ENCODE data around the gene C1orf21. TPM values are rescaled to one million over a fixed set of nuclear protein-coding genes. Genes with fewer than 3 reads are reported as not detected.

C1orf21 gene
- total RNA-seq, 4 donors from 2014 or later, result 24.0 to 43.0 (median 40.3) TPM

DNA sequence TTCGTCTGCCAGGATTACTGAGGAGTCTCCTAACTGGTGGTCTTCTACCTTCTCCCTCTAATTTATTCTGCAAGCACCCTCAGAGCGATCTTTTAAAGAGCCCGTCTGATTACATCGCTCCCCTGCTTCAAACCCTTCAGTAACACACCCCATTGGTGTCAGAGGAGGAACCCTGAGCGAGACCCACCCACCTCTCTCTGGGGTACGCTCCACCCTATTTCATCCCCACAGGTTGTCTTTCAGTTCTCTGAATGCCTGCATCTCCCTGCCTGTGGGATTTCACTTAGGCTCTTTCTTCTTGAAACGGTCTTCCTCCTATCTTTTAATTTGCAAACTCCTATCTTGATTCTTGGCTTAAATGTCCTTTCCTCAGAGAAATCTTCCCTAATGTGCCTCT, 39.4 kb downstream of the C1orf21 start:
- TF ChIP-seq, protein P1, sequence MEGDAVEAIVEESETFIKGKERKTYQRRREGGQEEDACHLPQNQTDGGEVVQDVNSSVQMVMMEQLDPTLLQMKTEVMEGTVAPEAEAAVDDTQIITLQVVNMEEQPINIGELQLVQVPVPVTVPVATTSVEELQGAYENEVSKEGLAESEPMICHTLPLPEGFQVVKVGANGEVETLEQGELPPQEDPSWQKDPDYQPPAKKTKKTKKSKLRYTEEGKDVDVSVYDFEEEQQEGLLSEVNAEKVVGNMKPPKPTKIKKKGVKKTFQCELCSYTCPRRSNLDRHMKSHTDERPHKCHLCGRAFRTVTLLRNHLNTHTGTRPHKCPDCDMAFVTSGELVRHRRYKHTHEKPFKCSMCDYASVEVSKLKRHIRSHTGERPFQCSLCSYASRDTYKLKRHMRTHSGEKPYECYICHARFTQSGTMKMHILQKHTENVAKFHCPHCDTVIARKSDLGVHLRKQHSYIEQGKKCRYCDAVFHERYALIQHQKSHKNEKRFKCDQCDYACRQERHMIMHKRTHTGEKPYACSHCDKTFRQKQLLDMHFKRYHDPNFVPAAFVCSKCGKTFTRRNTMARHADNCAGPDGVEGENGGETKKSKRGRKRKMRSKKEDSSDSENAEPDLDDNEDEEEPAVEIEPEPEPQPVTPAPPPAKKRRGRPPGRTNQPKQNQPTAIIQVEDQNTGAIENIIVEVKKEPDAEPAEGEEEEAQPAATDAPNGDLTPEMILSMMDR (IDR thresholded peaks at IDR 0.05), result no peak
- DNase-seq (ENCODE audit: low spot score), result no peak
- no peak for ATAC-seq (ENCODE audit: low FRiP score)

DNA sequence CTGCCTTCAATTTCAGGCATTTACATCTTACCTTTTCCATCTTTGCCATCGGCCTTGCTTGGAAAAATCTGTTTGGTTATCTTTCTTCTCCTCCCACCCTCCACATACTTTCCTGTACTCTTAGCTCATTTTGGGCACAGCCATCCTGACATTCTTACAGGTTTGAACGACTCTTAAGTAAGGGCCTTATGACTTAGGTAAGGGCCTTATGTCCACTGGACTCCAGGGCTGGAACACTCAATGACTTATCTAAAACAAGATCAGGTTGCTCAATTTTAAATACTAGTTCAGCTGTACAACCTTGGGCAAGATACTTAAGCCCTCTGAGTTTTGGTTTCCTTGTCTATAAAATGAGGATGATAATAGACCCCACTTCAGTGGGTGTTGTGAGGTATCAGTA, 40.9 kb downstream of the C1orf21 start:
- TF ChIP-seq, protein P1 (IDR thresholded peaks at IDR 0.05), result no peak
- DNase-seq (ENCODE audit: low spot score), result no peak
- ATAC-seq (ENCODE audit: low FRiP score), result no peak

DNA sequence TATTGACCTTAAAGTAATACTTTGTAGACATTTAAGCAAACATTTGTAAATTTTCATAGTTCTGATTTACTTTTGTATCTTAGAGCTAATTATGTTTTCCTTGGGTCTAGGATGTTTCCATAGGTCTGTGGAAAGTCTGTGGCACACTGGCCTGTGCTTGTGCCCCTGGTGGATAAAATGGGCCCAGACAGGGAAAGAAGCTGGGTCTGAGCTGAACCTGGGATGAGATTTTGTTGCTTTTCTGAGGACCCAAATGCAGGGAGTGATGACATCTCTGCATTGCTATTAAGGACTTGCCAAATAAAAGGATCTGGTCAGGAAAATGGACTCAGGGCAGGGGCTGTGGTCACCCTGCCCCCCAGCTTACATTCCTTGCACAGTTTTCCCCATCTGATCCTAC, 41.8 kb downstream of the C1orf21 start:
- ATAC-seq (ENCODE audit: low FRiP score) (no peak), DNase-seq (ENCODE audit: low spot score) (no peak)
- TF ChIP-seq, protein P1 (IDR thresholded peaks at IDR 0.05), result no peak

DNA sequence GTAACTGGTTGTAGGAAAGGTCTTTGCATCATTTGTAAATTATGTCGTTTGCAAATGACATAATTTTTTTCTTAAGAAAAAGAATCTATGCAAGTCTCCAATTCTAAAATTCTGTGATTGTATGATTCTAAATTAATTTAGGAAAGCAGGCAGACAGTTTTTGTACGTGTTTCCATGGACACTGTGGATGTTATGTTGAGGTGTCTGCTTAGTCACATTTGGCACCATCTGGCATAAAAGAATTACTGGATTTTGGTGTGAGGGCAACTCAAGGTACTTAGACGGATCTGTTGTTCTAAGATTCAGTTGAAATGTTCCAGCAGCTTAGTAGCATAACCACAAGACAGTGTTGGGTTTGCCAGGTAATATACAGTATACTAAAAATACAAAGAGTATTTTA, 42.5 kb downstream of the C1orf21 start:
- TF ChIP-seq, protein P1 (IDR thresholded peaks at IDR 0.05), result no peak
- no peak for DNase-seq (ENCODE audit: low spot score)

DNA sequence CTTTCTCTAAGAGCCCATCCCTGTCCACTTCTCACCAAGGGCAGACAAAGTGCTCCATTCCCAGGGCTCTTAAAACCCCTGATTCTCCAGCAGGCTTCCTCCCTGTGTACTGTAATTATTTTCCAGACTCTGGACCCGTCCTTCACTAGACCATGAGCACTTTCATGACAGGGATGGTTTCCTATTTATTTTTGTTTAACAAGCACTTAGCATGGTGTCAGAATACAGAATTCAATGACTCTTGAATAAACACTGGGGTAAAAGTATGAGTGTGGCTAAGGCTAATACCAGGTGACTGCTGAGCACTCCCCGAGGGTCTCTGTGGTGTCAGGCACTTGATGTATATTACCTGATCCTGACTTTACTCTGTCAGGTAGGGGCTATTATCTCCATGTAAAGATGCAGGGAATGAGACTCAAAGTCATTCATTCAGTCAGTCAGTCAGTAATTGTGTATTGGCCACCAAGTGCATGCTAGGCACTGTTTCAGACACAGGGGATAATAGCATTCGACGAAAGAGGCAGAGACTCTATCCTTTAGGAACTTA, 47.2 kb downstream of the C1orf21 start:
- ATAC-seq (ENCODE audit: low FRiP score) (no peak), DNase-seq (ENCODE audit: low spot score) (no peak)
- TF ChIP-seq, protein P1 (IDR thresholded peaks at IDR 0.05), result no peak

More for the DNA sequence above, 42.5 kb downstream of the C1orf21 start:
- no peak for ATAC-seq (ENCODE audit: low FRiP score)

DNA sequence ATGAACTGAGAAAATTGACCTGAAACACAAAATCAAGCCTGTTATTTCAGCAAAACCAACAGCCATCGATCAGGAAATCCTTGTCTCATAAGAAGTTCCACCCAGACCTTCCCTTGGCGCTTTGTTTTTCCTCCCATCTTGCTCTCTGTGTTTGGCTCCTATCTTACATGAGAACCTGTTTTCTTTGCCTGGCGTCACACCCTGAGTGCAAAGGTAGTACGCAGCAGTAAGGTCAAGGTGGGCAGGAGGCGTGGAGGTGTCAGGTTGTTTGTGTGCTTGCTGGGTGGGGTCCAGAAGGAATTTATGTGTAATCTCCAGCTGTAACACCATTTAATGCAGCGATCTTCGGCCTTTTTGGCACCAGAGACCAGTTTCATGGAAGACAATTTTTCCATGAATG, 50.5 kb downstream of the C1orf21 start:
- DNase-seq (ENCODE audit: low spot score), result no peak
- ATAC-seq (ENCODE audit: low FRiP score), result no peak
- TF ChIP-seq, protein P1 (IDR thresholded peaks at IDR 0.05), result no peak

DNA sequence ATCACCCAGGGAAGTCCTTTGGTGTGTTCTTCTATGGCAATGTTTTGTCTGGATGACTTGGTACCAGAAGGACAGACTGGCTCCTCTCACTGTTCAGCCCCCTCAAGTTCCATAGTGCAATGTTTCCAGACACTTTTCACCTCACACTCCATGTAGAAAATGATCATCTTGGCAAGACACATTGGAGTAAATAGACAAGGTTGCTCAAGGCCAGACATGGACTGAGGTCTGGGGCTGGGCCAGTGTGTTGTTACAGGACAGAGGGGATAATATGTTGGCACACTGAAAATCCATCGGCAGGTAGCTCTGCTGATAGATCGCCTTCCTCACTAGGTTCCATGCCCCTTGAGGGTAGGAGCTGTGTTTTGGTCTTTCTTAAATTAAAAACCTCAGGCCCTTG, 51.5 kb downstream of the C1orf21 start:
- DNase-seq (ENCODE audit: low spot score), result no peak
- TF ChIP-seq, protein P1 (IDR thresholded peaks at IDR 0.05), result no peak
- no peak for ATAC-seq (ENCODE audit: low FRiP score)

Measured in omental fat pad (tissue), 4 donors.